H9 (cell line): ENCODE data around the gene IFFO2. TPM values are rescaled to one million over a fixed set of nuclear protein-coding genes. Genes with fewer than 3 reads are reported as not detected.

Experiments used
- DNase-seq: peaks from one replicate; pipeline ENCODE4 v3.0.0-alpha.2; 2017
- H2AFZ ChIP-seq: one replicate; pipeline ENCODE4 v1.6.1; 2013; ENCODE audit warnings: mild to moderate bottlenecking, low read length, control low read depth, moderate library complexity
- H2AK5ac ChIP-seq: 2 replicates; pipeline ENCODE4 v1.6.1; 2013; ENCODE audit warnings: low read length, control low read depth, mixed read lengths; ENCODE audit not compliant: insufficient read length
- H2BK120ac ChIP-seq: one replicate; pipeline ENCODE4 v1.6.1; 2013; ENCODE audit warnings: low read depth, mild to moderate bottlenecking, low read length, control low read depth, inconsistent platforms; ENCODE audit not compliant: poor library complexity, severe bottlenecking
- H2BK12ac ChIP-seq: 2 replicates; pipeline ENCODE4 v1.6.1; 2013; ENCODE audit warnings: low read length, control low read depth, mixed read lengths, low read depth; ENCODE audit not compliant: insufficient read length
- H2BK15ac ChIP-seq: 2 replicates; pipeline ENCODE4 v1.6.1; 2013; ENCODE audit warnings: low read depth, low read length, control low read depth
- H2BK20ac ChIP-seq: one replicate; pipeline ENCODE4 v1.6.1; 2013; ENCODE audit warnings: low read depth, mild to moderate bottlenecking, low read length, control low read depth, inconsistent platforms; ENCODE audit not compliant: poor library complexity, severe bottlenecking
- H2BK5ac ChIP-seq: 2 replicates; pipeline ENCODE4 v1.6.1; 2013; ENCODE audit warnings: low read length, control low read depth, mixed read lengths; ENCODE audit not compliant: insufficient read length
- H3K14ac ChIP-seq: 2 replicates; pipeline ENCODE4 v1.6.1; 2013; ENCODE audit warnings: low read length, control low read depth; ENCODE audit not compliant: insufficient read depth
- H3K18ac ChIP-seq: 2 replicates; pipeline ENCODE4 v1.6.1; 2013; ENCODE audit warnings: low read depth, mild to moderate bottlenecking, mixed read lengths, low read length, control low read depth; ENCODE audit not compliant: insufficient read length
- H3K23ac ChIP-seq: 2 replicates; pipeline ENCODE4 v1.6.1; 2013; ENCODE audit warnings: low read length, control low read depth, mixed read lengths, low read depth; ENCODE audit not compliant: insufficient read length
- H3K23me2 ChIP-seq: 2 replicates; pipeline ENCODE4 v1.6.1; 2013; ENCODE audit warnings: low read depth, mild to moderate bottlenecking, mixed read lengths, low read length, control low read depth; ENCODE audit not compliant: insufficient read length, poor library complexity, severe bottlenecking
- H3K27ac ChIP-seq: 2 replicates; pipeline ENCODE4 v1.5.1; 2013; ENCODE audit warnings: low read length, control low read depth, mixed read lengths, low read depth; ENCODE audit not compliant: insufficient read length
- H3K27me3 ChIP-seq: 2 replicates; pipeline ENCODE4 v1.6.1; 2013; ENCODE audit warnings: low read length, control low read depth, inconsistent platforms; ENCODE audit not compliant: insufficient read depth
- H3K4ac ChIP-seq: 2 replicates; pipeline ENCODE4 v1.6.1; 2013; ENCODE audit warnings: low read depth, mild to moderate bottlenecking, control low read depth, inconsistent platforms, low read length, moderate library complexity
- H3K4me1 ChIP-seq: 2 replicates; pipeline ENCODE4 v1.6.1; 2013; ENCODE audit warnings: low read length, control low read depth, inconsistent platforms; ENCODE audit not compliant: insufficient read depth
- H3K4me2 ChIP-seq: 2 replicates; pipeline ENCODE4 v1.6.1; 2013; ENCODE audit warnings: low read length, control low read depth, mixed read lengths; ENCODE audit not compliant: insufficient read length, insufficient read depth
- H3K56ac ChIP-seq: 2 replicates; pipeline ENCODE4 v1.6.1; 2013; ENCODE audit warnings: low read depth, mild to moderate bottlenecking, mixed read lengths, low read length, control low read depth; ENCODE audit not compliant: insufficient read length
- H3K79me1 ChIP-seq: 2 replicates; pipeline ENCODE4 v1.6.1; 2013; ENCODE audit warnings: low read depth, mild to moderate bottlenecking, moderate library complexity, low read length, control low read depth, inconsistent platforms; ENCODE audit not compliant: insufficient read depth, poor library complexity, severe bottlenecking
- H3K79me2 ChIP-seq: 2 replicates; pipeline ENCODE4 v1.6.1; 2013; ENCODE audit warnings: low read length, control low read depth, inconsistent platforms; ENCODE audit not compliant: insufficient read depth
- H3K9ac ChIP-seq: 2 replicates; pipeline ENCODE4 v1.6.1; 2013; ENCODE audit warnings: low read length, control low read depth, mixed read lengths; ENCODE audit not compliant: insufficient read length; ENCODE audit errors: extremely low read depth
- H3K9me3 ChIP-seq: one replicate; pipeline ENCODE4 v1.6.1; 2013; ENCODE audit warnings: low read depth, low read length, inconsistent platforms; ENCODE audit not compliant: control insufficient read depth
- H3T11ph ChIP-seq: one replicate; pipeline ENCODE4 v1.6.1; 2013; ENCODE audit warnings: mild to moderate bottlenecking, low read length, control low read depth, inconsistent platforms
- H4K20me1 ChIP-seq: one replicate; pipeline ENCODE4 v1.6.1; 2013; ENCODE audit not compliant: control insufficient read depth, insufficient read length, insufficient read depth
- H4K5ac ChIP-seq: 2 replicates; pipeline ENCODE4 v1.6.1; 2013; ENCODE audit warnings: low read depth, mild to moderate bottlenecking, mixed read lengths, low read length, control low read depth; ENCODE audit not compliant: insufficient read length
- H4K8ac ChIP-seq: replicated peaks from 2 replicates; pipeline ENCODE4 v1.6.1; 2013; ENCODE audit warnings: low read length, control low read depth, mixed read lengths, low read depth; ENCODE audit not compliant: insufficient read length
- H4K91ac ChIP-seq: 2 replicates; pipeline ENCODE4 v1.6.1; 2013; ENCODE audit warnings: low read depth, mild to moderate bottlenecking, moderate library complexity, mixed read lengths, low read length, control low read depth; ENCODE audit not compliant: insufficient read length
- H3K27ac Mint-ChIP-seq, 3 experiments: 2 replicates in 2 of 3; 3 replicates in 1 of 3; pipeline ENCODE4 v1.8.0; 2020 to 2021; ENCODE audit warnings: mixed read lengths in 3 of 3, mild to moderate bottlenecking in 1 of 3, moderate library complexity in 1 of 3
- H3K27me3 Mint-ChIP-seq: 2 replicates; pipeline ENCODE4 v1.8.0; 2021; ENCODE audit warnings: low read depth, mild to moderate bottlenecking, moderate library complexity, mixed read lengths
- H3K36me3 Mint-ChIP-seq, 3 experiments: 2 replicates in 2 of 3; 3 replicates in 1 of 3; pipeline ENCODE4 v1.8.0; 2020 to 2021; ENCODE audit warnings: low read depth in 3 of 3, mixed read lengths in 3 of 3; ENCODE audit not compliant: insufficient read depth in 1 of 3
- H3K4me1 Mint-ChIP-seq, 2 experiments: 2 replicates each; pipeline ENCODE4 v1.8.0; 2020; ENCODE audit warnings: mixed read lengths in 2 of 2
- H3K4me3 Mint-ChIP-seq, 2 experiments: 2 replicates in 1 of 2; 3 replicates in 1 of 2; pipeline ENCODE4 v1.8.0; 2020 to 2021; ENCODE audit warnings: mild to moderate bottlenecking in 2 of 2, mixed read lengths in 2 of 2, moderate library complexity in 1 of 2
- H3K9me3 Mint-ChIP-seq, 2 experiments: 2 replicates in 1 of 2; 3 replicates in 1 of 2; pipeline ENCODE4 v1.8.0; 2020; ENCODE audit warnings: mild to moderate bottlenecking in 2 of 2, mixed read lengths in 2 of 2, moderate library complexity in 1 of 2
- CTCF ChIP-seq: fragments of 200-600 bp; sonication (generic); conservative IDR thresholded peaks from 3 replicates; pipeline ENCODE4 v1.8.0; 2021; ENCODE audit warnings: antibody characterized with exemption, mild to moderate bottlenecking
- WGBS: extraction: QIAGEN DNeasy Blood & Tissue Kit; methylation state at CpG from one replicate; pipeline ENCODE4 v1.1.7; 2013; ENCODE audit warnings: missing lambda C conversion rate, low lambda C conversion rate, mixed read lengths; ENCODE audit not compliant: insufficient read length; ENCODE audit errors: extremely low coverage; 5-methylcytosine and 5-hydroxymethylcytosine counted together
- total RNA-seq: library from RNA; stranded (reverse); gene quantifications from 2 replicates; pipeline ENCODE4 v1.2.1, GENCODE V29; 2021

Gene IFFO2
- total RNA-seq, 1 experiment from 2014 or later, result 3.6 TPM

- Histone ChIP-seq H3K4me2 (no peak overlapping the region), H3K4ac (no peak overlapping the region), H3K4me1 (no peaks in the 10 kb centered on the region), H2BK5ac (no peak overlapping the region), H3K56ac (no peak overlapping the region), H2AFZ (no peak overlapping the region), H4K91ac (no peak overlapping the region), H2BK15ac (no peak overlapping the region), H3K9me3 (no peaks in the 10 kb centered on the region), H4K8ac (no peak overlapping the region), H3T11ph (no peak overlapping the region), H3K23ac (no peak overlapping the region), H4K5ac (no peak overlapping the region), H2AK5ac (no peak overlapping the region), H3K79me1 (no peaks in the 10 kb centered on the region), H3K18ac (no peak overlapping the region), H3K9ac (no peak overlapping the region), H2BK120ac (no peak overlapping the region), H3K79me2 (no peaks in the 10 kb centered on the region), H3K23me2 (no peaks in the 10 kb centered on the region), H3K14ac (no peak overlapping the region), H2BK12ac (no peak overlapping the region), H3K27ac (no peak overlapping the region), H4K20me1 (no peaks in the 10 kb centered on the region), H2BK20ac (no peak overlapping the region), H3K27me3 (no peaks in the 10 kb centered on the region)
- DNase-seq, result no peak
- no peak for TF ChIP-seq CTCF
- peaks cover 0 to 5% (median 0%) of the 10 kb centered on the region in 3 experiments; a peak in 3 of 7 replicates for H3K36me3 Mint-ChIP-seq
- no CpG with 5 or more reads among the region's 10 CpGs for WGBS
- H3K4me1 Mint-ChIP-seq, result peaks cover 0 to 11% of the 10 kb centered on the region in 2 experiments; a peak in 2 of 4 replicates
- H3K9me3 Mint-ChIP-seq, result no peaks in the 10 kb centered on the region
- H3K4me3 Mint-ChIP-seq, result no peak overlapping the region
- no peaks in the 10 kb centered on the region for H3K27me3 Mint-ChIP-seq
- no peak overlapping the region for H3K27ac Mint-ChIP-seq
Observed at GRCh38 chr1:18876210-18876609, 80.3 kb downstream of the IFFO2 start.
